K562 (cell line): ENCODE measurements around the gene SULT1C4. TPM values are rescaled to one million over a fixed set of nuclear protein-coding genes. Genes with fewer than 3 reads are reported as not detected.
A peak's percentile ranks its signal among the peaks of the same experiment; 100 is the strongest.

Experiments
- ATAC-seq: fragments of 200-7000 bp; cut with Tn5 transposase; 3 replicates; pipeline ENCODE4 v1.9.1; 2020; ENCODE audit warnings: moderate library complexity
- BruUV-seq: library from RNA; stranded (reverse); fragments of 400-500 nt; replicated peaks from 2 replicates; lab custom pipeline; 2021; lab: Mats Ljungman, UMichigan
- CTCF ChIA-PET: fragments of 300-600 bp; formaldehyde crosslinking; extraction: SDS; loops from one replicate; lab custom pipeline; 2021; ENCODE audit warnings: low intra/inter-chr PET ratio; lab: Yijun Ruan, JAX
- POLR2A ChIA-PET: fragments of 300-600, 350-650 bp; sonication (Branson Sonifier 250); formaldehyde crosslinking; extraction: SDS; loops from one replicate; lab custom pipeline; 2021; ENCODE audit warnings: antibody characterized with exemption, inconsistent platforms; lab: Yijun Ruan, JAX
- DNase-seq, 4 experiments: peaks; one replicate each; pipeline versions ENCODE4 v3.0.0 to v3.0.0-alpha.2; 2011 to 2018; ENCODE audit warnings: low spot score in 3 of 4, mixed read lengths in 3 of 4; ENCODE audit errors: extremely low read depth in 1 of 4
- FAIRE-seq: peaks from 2 replicates; lab custom pipeline; 2011; peaks lifted over from hg19 to GRCh38; lab: Jason Lieb, UNC
- H2AFZ ChIP-seq: 2 replicates; pipeline ENCODE4 v1.6.0; 2011; ENCODE audit warnings: low read depth, low read length, control low read depth, inconsistent platforms
- H3K27ac ChIP-seq: fragments of 200-600 bp; 3 replicates; pipeline ENCODE4 v1.8.0; 2011; ENCODE audit warnings: low read depth, mild to moderate bottlenecking, control low read depth, inconsistent platforms, low read length, moderate library complexity, mixed read lengths; ENCODE audit errors: extremely low read depth
- H3K27me3 ChIP-seq, 2 experiments: fragments of 300-600 bp in 1 of 2; 2 replicates in 1 of 2; 3 replicates in 1 of 2; pipeline versions ENCODE4 v1.6.0 to v1.8.0; 2011; ENCODE audit warnings: inconsistent platforms in 2 of 2, low read length in 2 of 2, mild to moderate bottlenecking in 1 of 2, mixed read lengths in 1 of 2, moderate library complexity in 1 of 2; ENCODE audit not compliant: control insufficient read depth in 2 of 2, insufficient read depth in 2 of 2
- H3K36me3 ChIP-seq: fragments of 300-600 bp; 3 replicates; pipeline ENCODE4 v1.8.0; 2011; ENCODE audit warnings: mild to moderate bottlenecking, low read length, inconsistent platforms; ENCODE audit not compliant: control insufficient read depth, insufficient read depth
- H3K4me1 ChIP-seq, 2 experiments: fragments of 200-600 bp in 1 of 2; replicated peaks in 1 of 2; 2 replicates in 1 of 2; 3 replicates in 1 of 2; pipeline versions ENCODE4 v1.5.1 to v1.8.0; 2011; ENCODE audit warnings: inconsistent platforms in 2 of 2, low read length in 2 of 2, mild to moderate bottlenecking in 1 of 2, mixed read lengths in 1 of 2, moderate library complexity in 1 of 2; ENCODE audit not compliant: control insufficient read depth in 2 of 2, insufficient read depth in 2 of 2
- H3K4me2 ChIP-seq: 2 replicates; pipeline ENCODE4 v1.6.1; 2011; ENCODE audit warnings: low read length, control low read depth, inconsistent platforms, mixed read lengths; ENCODE audit not compliant: insufficient read depth
- H3K4me3 ChIP-seq: fragments of 200-600 bp; sonication (generic), shearing (Covaris generic); 2 replicates; pipeline ENCODE4 v1.5.1; 2016; ENCODE audit warnings: control low read depth, inconsistent platforms
- H3K79me2 ChIP-seq: fragments of 200-600 bp; 3 replicates; pipeline ENCODE4 v1.8.0; 2011; ENCODE audit warnings: low read length, inconsistent platforms; ENCODE audit not compliant: control insufficient read depth, insufficient read depth
- H3K9ac ChIP-seq, 2 experiments: 2 replicates each; pipeline versions ENCODE4 v1.6.0 to v1.6.1; 2011; ENCODE audit warnings: low read depth in 2 of 2, low read length in 2 of 2, control low read depth in 1 of 2, inconsistent platforms in 1 of 2, mild to moderate bottlenecking in 1 of 2, mixed read lengths in 1 of 2; ENCODE audit not compliant: insufficient read depth in 1 of 2
- H3K9me1 ChIP-seq: one replicate; pipeline ENCODE4 v1.6.0; 2011; ENCODE audit warnings: inconsistent platforms, mild to moderate bottlenecking, low read length, moderate library complexity; ENCODE audit not compliant: control insufficient read depth, insufficient read depth
- H3K9me3 ChIP-seq: replicated peaks from 2 replicates; pipeline ENCODE4 v1.5.1; 2011; ENCODE audit warnings: low read depth, low read length, inconsistent platforms; ENCODE audit not compliant: control insufficient read depth, insufficient read depth
- H4K20me1 ChIP-seq: replicated peaks from 2 replicates; pipeline ENCODE4 v1.6.1; 2011; ENCODE audit warnings: low read length, inconsistent platforms, mixed read lengths; ENCODE audit not compliant: control insufficient read depth, insufficient read depth
- EGR1 ChIP-seq: fragments of 450-650 bp; conservative IDR thresholded peaks from 2 replicates; pipeline ENCODE4 v1.6.1; 2017; ENCODE audit warnings: mild to moderate bottlenecking
- OTX1 ChIP-seq: fragments of 450-650 bp; formaldehyde crosslinking; IDR thresholded peaks from 2 replicates; pipeline ENCODE4 v1.4.0; 2022; ENCODE audit warnings: mild to moderate bottlenecking
- RHOXF2B ChIP-seq: fragments of 250-450 bp; sonication (Bioruptor Pico); conservative IDR thresholded peaks from 2 replicates; pipeline ENCODE4 v1.5.1; 2021
- XRCC5 ChIP-seq: fragments of 200-400 bp; formaldehyde crosslinking; IDR thresholded peaks from 2 replicates; pipeline ENCODE4 v1.6.1; 2017; ENCODE audit warnings: low read depth, mild to moderate bottlenecking, low read length
- ZSCAN32 ChIP-seq: fragments of 450-650 bp; formaldehyde crosslinking; IDR thresholded peaks from 2 replicates; pipeline ENCODE4 v1.4.0; 2020; ENCODE audit warnings: mild to moderate bottlenecking, moderate library complexity
- ZZZ3 ChIP-seq: fragments of 450-650 bp; IDR thresholded peaks from 2 replicates; pipeline ENCODE4 v1.6.1; 2016; ENCODE audit warnings: antibody characterized with exemption, mild to moderate bottlenecking, moderate library complexity
- WGBS: fragments of 100-300 bp; shearing (Covaris generic); methylation state at CpG from one replicate; pipeline ENCODE4 v1.1.6; 2016; ENCODE audit warnings: low coverage, mixed read lengths; ENCODE audit not compliant: insufficient coverage; ENCODE audit errors: missing lambda C conversion rate; 5-methylcytosine and 5-hydroxymethylcytosine counted together
- in situ Hi-C: fragments of 300-500 bp; cut with MboI; formaldehyde crosslinking; loops from 4 replicates; pipeline ENCODE4 v1.15.0; 2018; ENCODE audit warnings: inconsistent platforms, mixed read lengths
- intact Hi-C: fragments of 100-400 bp; cut with micrococcal nuclease; formaldehyde crosslinking; loops from 2 replicates; pipeline ENCODE4 v1.14.2; 2022
- polyA plus RNA-seq, 8 experiments: library from polyadenylated mRNA; depleted of rRNA in 4 of 8; stranded (reverse) in 5 of 8; unstranded in 3 of 8; fragments of >200 nt; fragmentation: Nextera tagmentation in 2 of 8; fragmentation: Illumina TruSeq in 1 of 8; extraction: Ambion mirVana in 2 of 8; extraction: Trizol in 1 of 8; gene quantifications; 2 replicates each; pipeline versions ENCODE4 v1.2.1 to v1.2.3, GENCODE V29; 2011 to 2014; ENCODE audit warnings: inconsistent platforms in 1 of 8, missing spikeins in 1 of 8
- total RNA-seq, 7 experiments: library from RNA; depleted of rRNA in 6 of 7; stranded (reverse); fragments of >200 nt in 6 of 7; fragmentation: Illumina TruSeq in 2 of 7; extraction: Trizol in 2 of 7; gene quantifications; 2 replicates each; pipeline versions ENCODE4 v1.2.1 to v1.2.3, GENCODE V29; 2011 to 2021; ENCODE audit warnings: low replicate concordance in 1 of 7
- TF ChIP-seq, protein P1 (sequence below), 2 experiments: fragments of 150-350 bp in 1 of 2; IDR thresholded peaks; 2 replicates each; pipeline ENCODE4 v1.6.1; 2012 to 2016; ENCODE audit warnings: low read depth in 2 of 2, low read length in 2 of 2, mild to moderate bottlenecking in 1 of 2, moderate library complexity in 1 of 2
- TF ChIP-seq, protein P2 (sequence below), 2 experiments: fragments of 450-650 bp; conservative IDR thresholded peaks; 2 replicates each; pipeline ENCODE4 v1.6.1; 2017; ENCODE audit warnings: mild to moderate bottlenecking in 2 of 2, moderate library complexity in 2 of 2
- TF ChIP-seq, protein P3 (sequence below): fragments of 250-450 bp; sonication (Bioruptor Pico); IDR thresholded peaks from 2 replicates; pipeline ENCODE4 v1.8.0; 2022; ENCODE audit warnings: inconsistent platforms, mild to moderate bottlenecking, moderate library complexity, borderline replicate concordance

Gene SULT1C4
- total and polyA plus RNA-seq, 9 of the 15 experiments (the other 6 are each of a cell fraction or from before 2014, with no cell fraction given) = 0.04 to 0.14 (median 0.09) TPM; not detected in 5

DNA sequence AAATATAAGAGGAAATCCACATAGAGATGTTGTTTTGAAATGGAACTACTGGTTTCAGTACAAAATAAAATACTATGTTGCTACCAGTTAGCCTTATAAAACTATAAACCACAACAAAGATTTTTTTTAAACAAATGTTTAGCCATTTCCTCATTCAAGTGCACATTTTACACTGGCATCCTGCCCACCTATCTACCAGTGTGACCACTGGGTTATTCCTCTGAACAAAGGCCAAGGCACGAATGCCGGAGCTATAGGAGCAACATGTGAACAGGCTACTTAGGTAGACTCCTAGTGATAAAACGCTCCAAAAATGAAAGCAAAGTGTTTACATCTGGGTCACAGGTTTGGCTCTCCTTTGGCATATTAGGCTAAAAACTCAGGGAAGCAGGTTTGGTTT lies 31.8 kb upstream of the SULT1C4 start:
- ATAC-seq = no peak
- no peak overlapping the region for H3K9ac ChIP-seq
- intact Hi-C loops = no loop called here

More for the DNA sequence above, 31.8 kb upstream of the SULT1C4 start:
- Histone ChIP-seq H3K27me3 (peaks cover 0 to 5% of the 10 kb centered on the region in 2 experiments; a peak in 1 of 5 replicates), H3K79me2 (no peaks in the 10 kb centered on the region), H3K4me3 (no peak overlapping the region), H2AFZ (no peak overlapping the region), H3K9me1 (no peaks in the 10 kb centered on the region), H3K4me1 (peaks cover 6 to 23% of the 10 kb centered on the region in 2 experiments; a peak in 3 of 5 replicates), H3K9me3 (no peaks in the 10 kb centered on the region), H3K36me3 (no peaks in the 10 kb centered on the region), H4K20me1 (no peaks in the 10 kb centered on the region), H3K27ac (no peak overlapping the region), H3K4me2 (peak overlapping the region; percentile 46)
- no peak for FAIRE-seq
- no TSS peak for BruUV-seq
- in situ Hi-C loops = no loop called here
- no peak for TF ChIP-seq OTX1 (CRISPR knock-in tag)
- TF ChIP-seq EGR1 = no peak
- TF ChIP-seq ZZZ3 = no peak
- TF ChIP-seq, protein P1, sequence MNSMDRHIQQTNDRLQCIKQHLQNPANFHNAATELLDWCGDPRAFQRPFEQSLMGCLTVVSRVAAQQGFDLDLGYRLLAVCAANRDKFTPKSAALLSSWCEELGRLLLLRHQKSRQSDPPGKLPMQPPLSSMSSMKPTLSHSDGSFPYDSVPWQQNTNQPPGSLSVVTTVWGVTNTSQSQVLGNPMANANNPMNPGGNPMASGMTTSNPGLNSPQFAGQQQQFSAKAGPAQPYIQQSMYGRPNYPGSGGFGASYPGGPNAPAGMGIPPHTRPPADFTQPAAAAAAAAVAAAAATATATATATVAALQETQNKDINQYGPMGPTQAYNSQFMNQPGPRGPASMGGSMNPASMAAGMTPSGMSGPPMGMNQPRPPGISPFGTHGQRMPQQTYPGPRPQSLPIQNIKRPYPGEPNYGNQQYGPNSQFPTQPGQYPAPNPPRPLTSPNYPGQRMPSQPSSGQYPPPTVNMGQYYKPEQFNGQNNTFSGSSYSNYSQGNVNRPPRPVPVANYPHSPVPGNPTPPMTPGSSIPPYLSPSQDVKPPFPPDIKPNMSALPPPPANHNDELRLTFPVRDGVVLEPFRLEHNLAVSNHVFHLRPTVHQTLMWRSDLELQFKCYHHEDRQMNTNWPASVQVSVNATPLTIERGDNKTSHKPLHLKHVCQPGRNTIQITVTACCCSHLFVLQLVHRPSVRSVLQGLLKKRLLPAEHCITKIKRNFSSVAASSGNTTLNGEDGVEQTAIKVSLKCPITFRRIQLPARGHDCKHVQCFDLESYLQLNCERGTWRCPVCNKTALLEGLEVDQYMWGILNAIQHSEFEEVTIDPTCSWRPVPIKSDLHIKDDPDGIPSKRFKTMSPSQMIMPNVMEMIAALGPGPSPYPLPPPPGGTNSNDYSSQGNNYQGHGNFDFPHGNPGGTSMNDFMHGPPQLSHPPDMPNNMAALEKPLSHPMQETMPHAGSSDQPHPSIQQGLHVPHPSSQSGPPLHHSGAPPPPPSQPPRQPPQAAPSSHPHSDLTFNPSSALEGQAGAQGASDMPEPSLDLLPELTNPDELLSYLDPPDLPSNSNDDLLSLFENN (IDR thresholded peaks at IDR 0.05; ENCODE audit: low read depth in 2 of 2, low read length in 2 of 2) = no peak
- no peak for TF ChIP-seq XRCC5
- TF ChIP-seq, protein P2, sequence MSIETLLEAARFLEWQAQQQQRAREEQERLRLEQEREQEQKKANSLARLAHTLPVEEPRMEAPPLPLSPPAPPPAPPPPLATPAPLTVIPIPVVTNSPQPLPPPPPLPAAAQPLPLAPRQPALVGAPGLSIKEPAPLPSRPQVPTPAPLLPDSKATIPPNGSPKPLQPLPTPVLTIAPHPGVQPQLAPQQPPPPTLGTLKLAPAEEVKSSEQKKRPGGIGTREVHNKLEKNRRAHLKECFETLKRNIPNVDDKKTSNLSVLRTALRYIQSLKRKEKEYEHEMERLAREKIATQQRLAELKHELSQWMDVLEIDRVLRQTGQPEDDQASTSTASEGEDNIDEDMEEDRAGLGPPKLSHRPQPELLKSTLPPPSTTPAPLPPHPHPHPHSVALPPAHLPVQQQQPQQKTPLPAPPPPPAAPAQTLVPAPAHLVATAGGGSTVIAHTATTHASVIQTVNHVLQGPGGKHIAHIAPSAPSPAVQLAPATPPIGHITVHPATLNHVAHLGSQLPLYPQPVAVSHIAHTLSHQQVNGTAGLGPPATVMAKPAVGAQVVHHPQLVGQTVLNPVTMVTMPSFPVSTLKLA (conservative IDR thresholded peaks at IDR 0.05) = no peak
- TF ChIP-seq ZSCAN32 (CRISPR knock-in tag) = no peak
- TF ChIP-seq RHOXF2B (CRISPR knock-in tag) = no peak
- TF ChIP-seq, protein P3, sequence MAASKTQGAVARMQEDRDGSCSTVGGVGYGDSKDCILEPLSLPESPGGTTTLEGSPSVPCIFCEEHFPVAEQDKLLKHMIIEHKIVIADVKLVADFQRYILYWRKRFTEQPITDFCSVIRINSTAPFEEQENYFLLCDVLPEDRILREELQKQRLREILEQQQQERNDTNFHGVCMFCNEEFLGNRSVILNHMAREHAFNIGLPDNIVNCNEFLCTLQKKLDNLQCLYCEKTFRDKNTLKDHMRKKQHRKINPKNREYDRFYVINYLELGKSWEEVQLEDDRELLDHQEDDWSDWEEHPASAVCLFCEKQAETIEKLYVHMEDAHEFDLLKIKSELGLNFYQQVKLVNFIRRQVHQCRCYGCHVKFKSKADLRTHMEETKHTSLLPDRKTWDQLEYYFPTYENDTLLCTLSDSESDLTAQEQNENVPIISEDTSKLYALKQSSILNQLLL (CRISPR knock-in tag) = no peak
- CTCF ChIA-PET = no interaction called here
- 9% methylated on average over 3 of the region's 3 CpGs for WGBS
- POLR2A ChIA-PET = interaction anchor here (0.7 to 0.9 kb wide), 2 partner anchors 10 to 26 kb away, joined by 3 read pairs; no protein-coding TSS in a partner anchor
- DNase-seq = no peak
